ENCODE measurements around the gene ZBTB34.

Gene ZBTB34

GRCh38 chr9:126856326-126856877 is 4.0 kb upstream of the ZBTB34 start:
- H3K27ac ChIP-seq = no peak overlapping the region
- TF ChIP-seq CTCF (conservative IDR thresholded peaks at IDR 0.05) (no peak), ZFX (IDR thresholded peaks at IDR 0.05) (no peak)

GRCh38 chr9:126857261-126857960 is 3.0 kb upstream of the ZBTB34 start:
- TF ChIP-seq ZFX (IDR thresholded peaks at IDR 0.05) (no peak), CTCF (conservative IDR thresholded peaks at IDR 0.05) (no peak)
- no peak overlapping the region for H3K27ac ChIP-seq

DNA sequence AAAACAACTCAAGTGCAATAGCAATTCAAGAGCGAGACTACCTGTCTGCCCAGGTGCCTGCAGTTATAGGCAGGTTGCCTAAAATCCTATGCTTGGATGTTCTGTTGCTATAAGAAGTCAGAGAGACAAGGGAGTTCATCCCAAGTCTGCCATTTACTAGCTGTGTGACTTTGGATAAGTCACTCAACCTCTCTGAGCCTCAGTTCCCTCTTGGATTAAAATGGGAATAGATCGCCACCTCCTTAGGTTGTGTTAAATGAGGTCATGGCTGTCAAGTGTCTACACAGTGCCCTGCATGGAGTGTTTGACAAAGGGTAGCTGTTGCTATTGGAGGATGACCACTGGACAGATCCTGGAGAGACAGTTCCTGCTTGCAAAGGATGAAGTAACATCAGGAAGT is 1.3 kb upstream of the ZBTB34 start:
- no peak overlapping the region for H3K27ac ChIP-seq
- TF ChIP-seq CTCF (conservative IDR thresholded peaks at IDR 0.05) (no peak), ZFX (IDR thresholded peaks at IDR 0.05) (no peak)

GRCh38 chr9:126860757-126861466 is 473 bp downstream of the ZBTB34 start:
- no peak for TF ChIP-seq CTCF (conservative IDR thresholded peaks at IDR 0.05)
- TF ChIP-seq ZFX (IDR thresholded peaks at IDR 0.05) = peak; percentile 66
- H3K27ac ChIP-seq = peak overlapping the region; percentile 90

- TF ChIP-seq CTCF (conservative IDR thresholded peaks at IDR 0.05) = no peak
- no peak for TF ChIP-seq ZFX (IDR thresholded peaks at IDR 0.05)
- H3K27ac ChIP-seq = no peak overlapping the region
Observed at GRCh38 chr9:126861707-126862103, 1.3 kb downstream of the ZBTB34 start.

GRCh38 chr9:126862104-126862761 is 1.8 kb downstream of the ZBTB34 start:
- no peak overlapping the region for H3K27ac ChIP-seq
- TF ChIP-seq ZFX (IDR thresholded peaks at IDR 0.05) (no peak), CTCF (conservative IDR thresholded peaks at IDR 0.05) (no peak)

DNA sequence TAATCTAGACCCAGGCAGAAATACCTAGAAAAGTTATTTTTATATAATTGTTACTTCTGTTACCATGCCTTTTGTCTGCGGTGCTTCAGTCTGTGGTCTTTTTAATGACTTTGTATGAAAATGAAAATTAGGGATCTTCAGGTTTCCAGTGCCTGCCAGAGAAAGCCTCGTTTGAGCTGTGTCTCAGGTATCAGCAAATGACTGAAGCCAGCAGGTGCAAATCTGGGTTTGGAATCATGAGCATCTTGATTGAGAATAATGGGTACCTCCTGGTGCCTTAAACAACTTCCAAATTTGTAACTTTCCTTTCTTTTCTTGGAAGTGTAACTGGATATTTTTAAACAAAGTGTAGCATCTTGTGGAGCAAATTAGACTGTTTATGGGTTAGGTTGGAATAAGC is 4.3 kb downstream of the ZBTB34 start:
- no peak overlapping the region for H3K27ac ChIP-seq
- TF ChIP-seq CTCF (conservative IDR thresholded peaks at IDR 0.05) = no peak
- TF ChIP-seq ZFX (IDR thresholded peaks at IDR 0.05) = no peak

All from C4-2B (cell line).